NCI-H1417 treated with DMSO at 0.1 percent for 48 hours (cell line): ENCODE data around the gene FAM163A.
"Not testable (repeated sequence)": the region's sequence is repeated elsewhere in the genome, so short reads cannot be mapped to it uniquely, and the experiment has no call there.

ENCODE experiments used
- DNase-seq: peaks from one replicate; lab custom pipeline; 2025; lab: John Stamatoyannopoulos, UW

The FAM163A gene

GRCh38 chr1:179742717-179743678 lies at the start of gene FAM163A:
Gene FAM163A (plus strand): TSS chr1:179743291. CDS start chr1:179813098, 69,807 bp downstream.
- no peak for DNase-seq

GRCh38 chr1:179694530-179694929 lies 48.6 kb upstream of the FAM163A start:
- not testable (repeated sequence) for DNase-seq

- DNase-seq: no peak
Measured at GRCh38 chr1:179702946-179703539, 40.0 kb upstream of the FAM163A start.

- peak; percentile 0 for DNase-seq
Measured at GRCh38 chr1:179706339-179706941, 36.7 kb upstream of the FAM163A start.

GRCh38 chr1:179707406-179707805 lies 35.7 kb upstream of the FAM163A start:
- no peak for DNase-seq

GRCh38 chr1:179708434-179709195 lies 34.5 kb upstream of the FAM163A start:
- DNase-seq: no peak

- DNase-seq: no peak
Measured at GRCh38 chr1:179709841-179710329, 33.2 kb upstream of the FAM163A start.

GRCh38 chr1:179714159-179714558 lies 28.9 kb upstream of the FAM163A start:
- no peak for DNase-seq

- DNase-seq: no peak
Measured at GRCh38 chr1:179714623-179715022, 28.5 kb upstream of the FAM163A start.

- DNase-seq: no peak
Measured at GRCh38 chr1:179719272-179719671, 23.8 kb upstream of the FAM163A start.

GRCh38 chr1:179728271-179728670 lies 14.8 kb upstream of the FAM163A start:
- DNase-seq: no peak

GRCh38 chr1:179729881-179730280 lies 13.2 kb upstream of the FAM163A start:
- no peak for DNase-seq

GRCh38 chr1:179731643-179732042 lies 11.4 kb upstream of the FAM163A start:
- DNase-seq: no peak

GRCh38 chr1:179742291-179742690 lies 800 bp upstream of the FAM163A start:
- no peak for DNase-seq

- DNase-seq: no peak
Measured at GRCh38 chr1:179743679-179744400, 749 bp downstream of the FAM163A start.

GRCh38 chr1:179744401-179745130 lies 1.5 kb downstream of the FAM163A start:
- no peak for DNase-seq

- no peak for DNase-seq
Measured at GRCh38 chr1:179745131-179745611, 2.1 kb downstream of the FAM163A start.

- DNase-seq: no peak
Measured at GRCh38 chr1:179745743-179746142, 2.7 kb downstream of the FAM163A start.

GRCh38 chr1:179747611-179748010 lies 4.5 kb downstream of the FAM163A start:
- DNase-seq: no peak

- DNase-seq: no peak
Measured at GRCh38 chr1:179748772-179749171, 5.7 kb downstream of the FAM163A start.
